ENCODE measurements around the gene KCTD17. TPM values are rescaled to one million over a fixed set of nuclear protein-coding genes. Genes with fewer than 3 reads are reported as not detected.
"Not testable (repeated sequence)": the region's sequence is repeated elsewhere in the genome, so short reads cannot be mapped to it uniquely, and the experiment has no call there.

KCTD17 gene
- total RNA-seq, 4 donors from 2014 or later = 0.59 to 31.7 (median 15.4) TPM

- peaks cover 8 to 15% of the 10 kb centered on the region in 2 donors for H3K27me3 ChIP-seq
Measured at GRCh38 chr22:37070334-37070733, 18.8 kb downstream of the KCTD17 start.

GRCh38 chr22:37070744-37071143 is 19.2 kb downstream of the KCTD17 start:
- intact Hi-C loops (cut with DNase I; ENCODE audit: low total_unique reads) = no loop called here
- peaks cover 8 to 15% of the 10 kb centered on the region in 2 donors for H3K27me3 ChIP-seq
- no peak for TF ChIP-seq POLR2A (IDR thresholded peaks at IDR 0.05)
- TF ChIP-seq CTCF (IDR thresholded peaks at IDR 0.05) = no peak

More at GRCh38 chr22:37070334-37070733, 18.8 kb downstream of the KCTD17 start:
- no peak for DNase-seq
- Histone ChIP-seq H3K27ac (no peak overlapping the region), H3K36me3 (no peaks in the 10 kb centered on the region), H3K4me1 (no peaks in the 10 kb centered on the region), H3K4me3 (no peak overlapping the region), H3K9me3 (no peaks in the 10 kb centered on the region)
- TF ChIP-seq POLR2A (IDR thresholded peaks at IDR 0.05) (no peak), CTCF (IDR thresholded peaks at IDR 0.05) (no peak)
- intact Hi-C loops (cut with DNase I; ENCODE audit: low total_unique reads) = no loop called here

GRCh38 chr22:37071850-37072592 is 20.5 kb downstream of the KCTD17 start:
- not testable (repeated sequence) for H3K27ac ChIP-seq

More at GRCh38 chr22:37070744-37071143, 19.2 kb downstream of the KCTD17 start:
- Histone ChIP-seq H3K36me3 (no peaks in the 10 kb centered on the region), H3K4me3 (no peak overlapping the region), H3K9me3 (no peaks in the 10 kb centered on the region), H3K4me1 (no peaks in the 10 kb centered on the region), H3K27ac (no peak overlapping the region)
- DNase-seq = no peak

GRCh38 chr22:37072673-37073072 is 21.1 kb downstream of the KCTD17 start:
- H3K9me3 ChIP-seq = no peaks in the 10 kb centered on the region
- intact Hi-C loops (cut with DNase I; ENCODE audit: low total_unique reads) = no loop called here
- no peak overlapping the region for H3K4me3 ChIP-seq
- H3K4me1 ChIP-seq = no peaks in the 10 kb centered on the region
- no peak overlapping the region for H3K27ac ChIP-seq
- TF ChIP-seq POLR2A (IDR thresholded peaks at IDR 0.05) = no peak
- no peak for TF ChIP-seq CTCF (IDR thresholded peaks at IDR 0.05)
- no peak for DNase-seq
- no peaks in the 10 kb centered on the region for H3K36me3 ChIP-seq
- H3K27me3 ChIP-seq = peaks cover 8 to 15% of the 10 kb centered on the region in 2 donors

More at GRCh38 chr22:37071850-37072592, 20.5 kb downstream of the KCTD17 start:
- H3K36me3 ChIP-seq; H3K4me3 ChIP-seq; DNase-seq; intact Hi-C loops (cut with DNase I; ENCODE audit: low total_unique reads); H3K4me1 ChIP-seq; H3K9me3 ChIP-seq: not testable (repeated sequence)
- H3K27me3 ChIP-seq = peaks cover 8 to 15% of the 10 kb centered on the region in 2 donors

GRCh38 chr22:37074537-37074936 is 23.0 kb downstream of the KCTD17 start:
- no peaks in the 10 kb centered on the region for H3K4me1 ChIP-seq
- H3K27me3 ChIP-seq = peaks cover 5 to 8% of the 10 kb centered on the region in 2 donors
- H3K27ac ChIP-seq = no peak overlapping the region
- H3K4me3 ChIP-seq = no peak overlapping the region
- intact Hi-C loops (cut with DNase I; ENCODE audit: low total_unique reads) = no loop called here
- TF ChIP-seq CTCF (IDR thresholded peaks at IDR 0.05) (no peak), POLR2A (IDR thresholded peaks at IDR 0.05) (no peak)
- DNase-seq = no peak
- no peaks in the 10 kb centered on the region for H3K36me3 ChIP-seq
- no peaks in the 10 kb centered on the region for H3K9me3 ChIP-seq
